GM19395 (cell line): ENCODE measurements around the gene SNX8.
"Not testable (repeated sequence)": the region's sequence is repeated elsewhere in the genome, so short reads cannot be mapped to it uniquely, and the experiment has no call there.

ENCODE experiments used
- ATAC-seq: cut with Tn5 transposase; IDR thresholded peaks from one replicate; pipeline ENCODE4 v1.9.1; 2021; ENCODE audit warnings: mild to moderate bottlenecking, moderate library complexity; ENCODE audit not compliant: unreplicated experiment

Gene SNX8

GRCh38 chr7:2295936-2296620 lies 18.2 kb downstream of the SNX8 start:
- ATAC-seq = no peak

- no peak for ATAC-seq
These were observed 23.4 kb downstream of the SNX8 start for GRCh38 chr7:2290877-2291276.

GRCh38 chr7:2289621-2290020 lies 24.6 kb downstream of the SNX8 start:
- no peak for ATAC-seq

- ATAC-seq = no peak
These were observed 25.1 kb downstream of the SNX8 start for GRCh38 chr7:2289111-2289586.

- peak; percentile 71 for ATAC-seq
These were observed 25.7 kb downstream of the SNX8 start for GRCh38 chr7:2288503-2288902.

GRCh38 chr7:2287745-2288144 lies 26.5 kb downstream of the SNX8 start:
- peak; percentile 27 for ATAC-seq

- ATAC-seq = no peak
These were observed 31.2 kb downstream of the SNX8 start for GRCh38 chr7:2283074-2283473.

- ATAC-seq = no peak
These were observed 32.0 kb downstream of the SNX8 start for GRCh38 chr7:2282185-2282751.

GRCh38 chr7:2281541-2281940 lies 32.7 kb downstream of the SNX8 start:
- ATAC-seq = no peak

GRCh38 chr7:2280424-2280823 lies 33.8 kb downstream of the SNX8 start:
- no peak for ATAC-seq

- ATAC-seq = no peak
These were observed 34.3 kb downstream of the SNX8 start for GRCh38 chr7:2279896-2280295.

GRCh38 chr7:2278026-2278425 lies 36.2 kb downstream of the SNX8 start:
- ATAC-seq = no peak

- no peak for ATAC-seq
These were observed 38.1 kb downstream of the SNX8 start for GRCh38 chr7:2276107-2276506.

- ATAC-seq = no peak
These were observed 39.1 kb downstream of the SNX8 start for GRCh38 chr7:2275101-2275500.

- ATAC-seq = no peak
These were observed 39.6 kb downstream of the SNX8 start for GRCh38 chr7:2274666-2275065.

GRCh38 chr7:2273866-2274265 lies 40.4 kb downstream of the SNX8 start:
- no peak for ATAC-seq

GRCh38 chr7:2272031-2272430 lies 42.2 kb downstream of the SNX8 start:
- no peak for ATAC-seq

GRCh38 chr7:2271273-2272026 lies 42.8 kb downstream of the SNX8 start:
- no peak for ATAC-seq

- ATAC-seq = no peak
These were observed 43.7 kb downstream of the SNX8 start for GRCh38 chr7:2270495-2270894.

- no peak for ATAC-seq
These were observed 44.2 kb downstream of the SNX8 start for GRCh38 chr7:2269991-2270460.

GRCh38 chr7:2269089-2269990 lies 44.9 kb downstream of the SNX8 start:
- not testable (repeated sequence) for ATAC-seq
